HG03196 (cell line): ENCODE measurements around the gene TBC1D7.
A peak's percentile ranks its signal among the peaks of the same experiment; 100 is the strongest.
"Not testable (repeated sequence)": the region's sequence is repeated elsewhere in the genome, so short reads cannot be mapped to it uniquely, and the experiment has no call there.

Experiments
- ATAC-seq: cut with Tn5 transposase; IDR thresholded peaks from one replicate; pipeline ENCODE4 v1.9.1; 2021; ENCODE audit not compliant: unreplicated experiment

Gene TBC1D7

GRCh38 chr6:13326031-13326586 is 2.2 kb downstream of the TBC1D7 start:
- not testable (repeated sequence) for ATAC-seq

DNA sequence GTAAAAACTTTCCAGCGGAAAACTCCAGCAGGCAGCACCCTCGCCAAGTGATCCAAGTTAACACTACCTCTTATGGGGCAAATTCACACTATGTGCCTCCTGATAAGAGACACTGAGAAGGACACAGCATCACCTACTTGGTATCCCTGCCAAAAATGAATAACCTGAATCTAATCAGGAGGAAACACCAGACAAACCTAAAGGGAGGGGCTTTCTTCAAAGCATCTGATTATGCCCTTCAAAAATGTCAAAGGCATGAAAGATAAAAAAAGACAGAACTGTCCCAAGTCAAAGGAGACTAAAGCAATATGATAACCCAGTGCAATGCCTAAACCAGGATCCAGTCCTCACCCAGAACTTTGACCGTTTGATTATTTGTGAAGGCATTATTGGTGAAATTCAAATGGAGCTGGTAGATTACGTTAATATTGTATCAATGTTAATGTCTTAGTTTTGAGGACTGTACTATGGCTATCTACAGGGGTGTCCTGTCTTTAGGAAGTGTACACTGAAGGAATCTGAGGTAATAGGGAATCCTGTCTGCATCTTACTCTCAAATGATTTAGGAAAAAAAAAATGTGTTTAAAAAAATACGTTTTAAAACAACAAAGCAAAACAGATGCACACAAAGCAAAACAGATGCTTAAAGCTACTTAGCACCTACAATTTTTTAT is 8.3 kb downstream of the TBC1D7 start:
- no peak for ATAC-seq

DNA sequence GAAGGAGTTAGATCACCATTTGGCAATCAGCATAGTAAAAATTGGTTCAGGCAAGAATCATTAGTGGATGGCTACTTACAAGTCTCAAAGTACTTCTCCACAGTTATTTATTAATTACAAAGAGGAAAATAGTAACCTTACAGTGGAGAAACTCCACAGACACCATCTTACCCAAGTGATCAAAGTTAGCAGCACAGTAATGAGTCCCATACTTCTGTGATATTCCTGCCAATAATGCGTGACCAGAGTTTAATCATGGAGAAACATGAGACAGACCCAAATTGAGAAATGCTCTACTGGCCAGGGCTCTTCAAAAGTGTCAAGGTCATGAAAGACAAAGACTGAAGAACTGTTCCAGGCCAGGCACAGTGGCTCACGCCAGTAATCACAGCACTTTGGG is 9.5 kb downstream of the TBC1D7 start:
- ATAC-seq: no peak

DNA sequence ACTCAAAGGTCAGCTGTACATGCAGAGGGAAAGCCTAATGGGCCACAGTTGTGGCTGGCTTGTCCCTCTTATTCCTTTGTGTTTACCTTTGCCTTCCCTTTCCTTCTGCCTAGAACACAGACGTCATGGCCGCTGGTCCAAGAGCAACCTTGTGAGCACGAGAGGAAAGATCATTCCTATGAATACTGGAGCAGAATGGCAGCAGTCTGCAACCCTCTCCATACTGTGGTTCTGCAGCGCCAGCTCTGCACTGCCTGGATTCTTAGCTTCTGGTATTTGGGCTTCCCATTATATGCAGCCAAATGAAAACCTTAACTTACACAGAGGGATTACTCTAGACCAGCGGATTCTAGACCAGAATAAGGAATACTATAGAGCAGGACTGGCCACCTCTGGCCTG is 12.4 kb downstream of the TBC1D7 start:
- ATAC-seq: no peak

- no peak for ATAC-seq
Measured at GRCh38 chr6:13314806-13315205, 13.5 kb downstream of the TBC1D7 start.

GRCh38 chr6:13311155-13311554 is 17.2 kb downstream of the TBC1D7 start:
- no peak for ATAC-seq

DNA sequence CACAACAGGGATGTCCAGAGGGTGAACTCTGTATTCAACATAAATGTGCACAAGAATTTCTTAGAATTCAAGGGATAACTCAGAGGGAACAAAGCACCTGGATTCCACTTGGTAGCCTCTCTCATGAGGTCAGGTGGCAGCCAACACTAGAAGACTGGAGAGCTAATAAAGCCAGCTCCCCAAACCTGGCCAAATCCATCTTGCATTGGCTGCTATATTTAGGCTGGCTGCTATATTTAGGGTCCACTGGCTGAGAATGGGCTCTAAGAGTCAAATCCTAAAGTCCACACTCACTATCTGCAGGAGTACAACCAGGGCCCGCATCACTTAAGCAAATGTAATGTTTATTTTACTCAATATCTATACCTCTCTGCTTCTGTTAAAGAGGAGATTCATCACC is 20.0 kb downstream of the TBC1D7 start:
- ATAC-seq: no peak

DNA sequence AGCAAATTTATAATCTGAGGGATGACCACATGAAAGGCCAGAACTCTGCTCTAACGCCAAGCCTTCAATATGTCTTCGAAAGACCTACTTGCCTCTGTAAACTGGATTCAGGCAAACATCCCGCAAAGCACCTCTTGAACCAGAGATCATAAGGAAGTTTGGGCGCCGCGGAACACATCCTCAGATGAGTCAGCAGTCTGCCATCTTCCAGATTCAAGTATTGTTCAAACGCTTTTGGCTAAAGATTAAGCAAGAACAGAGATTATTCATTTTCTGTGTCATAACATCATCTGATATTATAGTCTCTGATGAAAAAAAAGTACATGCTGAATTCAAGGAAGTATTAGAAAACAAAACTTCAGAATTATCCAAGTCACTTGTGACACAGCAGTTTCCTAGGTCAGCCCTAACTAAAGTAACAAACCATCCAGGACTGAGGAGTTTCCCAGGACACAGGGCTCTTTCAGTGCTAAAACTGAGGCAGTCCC is 20.8 kb downstream of the TBC1D7 start:
- no peak for ATAC-seq

DNA sequence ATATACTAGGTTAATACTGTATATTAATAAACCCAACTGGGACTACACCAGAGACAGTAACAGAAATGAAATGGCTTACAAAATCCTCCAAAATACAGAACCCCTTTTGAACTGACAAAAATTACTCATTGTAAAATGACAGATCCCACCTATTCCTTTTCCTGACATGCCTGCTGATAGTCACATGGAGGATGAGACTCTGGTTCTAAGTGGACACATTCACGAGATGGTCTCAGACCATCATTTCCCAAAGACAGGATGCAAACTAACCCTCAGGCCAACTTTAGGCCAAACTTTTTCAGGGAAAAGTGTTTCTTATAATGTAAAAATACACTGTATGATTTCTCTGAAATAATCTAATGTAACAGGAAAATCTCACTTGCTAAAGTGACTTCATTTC is 22.5 kb downstream of the TBC1D7 start:
- ATAC-seq: no peak

DNA sequence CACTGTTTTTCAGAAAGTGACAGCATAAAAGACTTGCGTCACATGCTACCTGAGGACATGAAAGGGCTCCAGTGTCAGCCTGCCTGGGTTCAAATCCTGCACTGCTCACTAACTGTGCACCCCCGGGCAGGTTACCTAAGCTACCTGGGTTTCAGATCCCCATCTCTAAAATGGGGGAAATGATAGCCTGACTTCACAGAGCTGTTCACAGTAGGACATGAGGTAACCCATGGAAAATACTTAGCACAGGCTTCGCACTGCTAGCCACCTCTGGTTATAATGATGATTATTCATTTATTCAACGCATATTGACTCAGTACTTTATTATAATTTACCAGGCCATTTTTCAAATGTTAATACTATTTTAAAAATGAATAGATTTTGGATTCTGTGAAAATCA is 23.0 kb downstream of the TBC1D7 start:
- no peak for ATAC-seq

GRCh38 chr6:13304580-13305260 is 23.6 kb downstream of the TBC1D7 start:
- peak; percentile 38 for ATAC-seq

GRCh38 chr6:13304101-13304500 is 24.2 kb downstream of the TBC1D7 start:
- no peak for ATAC-seq

DNA sequence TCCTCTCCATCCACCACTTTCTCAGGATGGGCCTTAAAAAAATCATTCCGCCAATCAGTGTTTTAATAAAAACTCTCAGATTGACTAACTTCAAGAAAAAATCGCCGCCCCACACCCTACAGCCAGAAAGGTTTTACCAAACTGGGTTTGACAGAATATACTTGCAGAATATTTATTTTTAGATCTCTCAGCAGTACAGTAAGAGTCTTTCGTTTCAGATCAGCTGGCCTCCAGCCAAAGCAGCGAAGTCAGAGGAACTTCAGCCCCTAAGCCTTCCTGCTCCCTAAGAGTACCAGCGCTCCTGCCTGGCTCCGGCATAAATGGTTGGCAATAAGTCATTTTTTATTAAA is 24.7 kb downstream of the TBC1D7 start:
- ATAC-seq: peak; percentile 52

GRCh38 chr6:13302751-13303667 is 25.3 kb downstream of the TBC1D7 start:
- peak; percentile 77 for ATAC-seq

DNA sequence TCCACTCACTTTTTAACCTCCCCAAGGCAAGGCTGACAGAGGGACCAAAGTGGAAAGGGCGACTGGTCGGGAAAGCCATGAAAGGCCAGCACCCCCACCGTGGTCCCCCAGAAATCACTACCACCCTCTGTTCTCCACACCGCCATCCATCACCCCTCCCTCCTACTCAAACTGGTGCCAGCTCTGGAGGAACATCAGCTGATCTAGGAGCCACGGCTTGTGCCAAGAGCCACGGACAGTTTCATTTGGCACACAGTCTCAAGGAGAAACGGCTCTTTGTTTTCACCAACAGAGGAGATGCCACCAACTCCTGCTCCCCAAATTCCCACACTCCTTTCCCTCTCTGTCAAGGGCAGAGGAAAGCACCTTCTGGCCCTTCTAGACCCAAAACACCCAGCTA is 26.0 kb downstream of the TBC1D7 start:
- ATAC-seq: no peak

- no peak for ATAC-seq
Measured at GRCh38 chr6:13300643-13301590, 27.4 kb downstream of the TBC1D7 start.

DNA sequence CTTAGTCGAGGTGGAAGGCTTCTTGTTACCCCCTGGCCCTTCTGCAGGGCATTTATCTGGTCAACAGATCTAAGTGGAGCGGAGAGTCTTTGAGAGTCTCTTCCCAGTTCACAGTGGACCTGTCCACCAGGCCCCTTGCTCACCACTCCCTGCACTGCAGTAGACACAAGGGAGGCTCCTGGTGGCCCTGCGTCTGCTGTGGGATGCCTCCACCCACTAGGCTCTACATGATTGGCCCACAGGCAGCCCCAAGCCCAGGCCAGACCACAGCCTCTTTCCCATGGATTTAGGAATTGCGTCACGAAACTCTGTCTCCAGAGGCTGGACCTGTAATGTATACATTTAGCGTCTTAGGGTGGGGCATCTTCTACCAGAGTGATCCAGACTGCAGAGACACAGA is 28.4 kb downstream of the TBC1D7 start:
- ATAC-seq: no peak

GRCh38 chr6:13299403-13299821 is 28.9 kb downstream of the TBC1D7 start:
- ATAC-seq: no peak

DNA sequence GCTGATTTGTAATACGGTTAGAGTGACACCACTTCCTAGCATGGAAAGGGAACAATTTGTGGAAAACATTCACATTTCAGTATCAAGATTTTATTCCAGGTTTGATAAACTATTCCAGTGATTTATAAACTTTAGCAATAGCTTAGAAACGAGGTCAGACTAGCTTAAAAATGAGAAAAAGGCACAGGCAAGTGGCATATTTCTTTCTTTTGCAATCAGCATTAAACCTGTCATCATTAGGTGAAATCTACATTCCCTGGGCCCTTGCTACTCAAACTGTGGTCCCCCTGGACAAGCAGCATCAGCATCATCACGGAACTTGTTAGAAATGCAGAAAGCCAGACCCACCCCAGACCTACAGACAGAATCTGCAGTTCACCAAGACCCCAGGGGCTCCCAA is 29.9 kb downstream of the TBC1D7 start:
- no peak for ATAC-seq

GRCh38 chr6:13297391-13297790 is 30.9 kb downstream of the TBC1D7 start:
- ATAC-seq: no peak
